MM.1S (cell line): ENCODE measurements around the gene PHTF2.

Source experiments
- EZH2 ChIP-seq: fragments of 300-600 bp; sonication (generic); optimal IDR thresholded peaks from 2 replicates; pipeline ENCODE3; 2017; ENCODE audit warnings: low read depth, mild to moderate bottlenecking, antibody characterized with exemption, low read length, mixed read lengths
- EZH2phosphoT487 ChIP-seq: fragments of 300-600 bp; sonication (generic); IDR thresholded peaks from 2 replicates; pipeline ENCODE4 v1.6.1; 2018; ENCODE audit warnings: antibody characterized with exemption, low read length
- TF ChIP-seq, protein P1 (sequence below): fragments of 300-600 bp; sonication (generic); IDR thresholded peaks from 2 replicates; pipeline ENCODE4 v1.5.1; 2016; ENCODE audit warnings: antibody characterized with exemption, low read length, mixed read lengths

- TF ChIP-seq, protein P1, sequence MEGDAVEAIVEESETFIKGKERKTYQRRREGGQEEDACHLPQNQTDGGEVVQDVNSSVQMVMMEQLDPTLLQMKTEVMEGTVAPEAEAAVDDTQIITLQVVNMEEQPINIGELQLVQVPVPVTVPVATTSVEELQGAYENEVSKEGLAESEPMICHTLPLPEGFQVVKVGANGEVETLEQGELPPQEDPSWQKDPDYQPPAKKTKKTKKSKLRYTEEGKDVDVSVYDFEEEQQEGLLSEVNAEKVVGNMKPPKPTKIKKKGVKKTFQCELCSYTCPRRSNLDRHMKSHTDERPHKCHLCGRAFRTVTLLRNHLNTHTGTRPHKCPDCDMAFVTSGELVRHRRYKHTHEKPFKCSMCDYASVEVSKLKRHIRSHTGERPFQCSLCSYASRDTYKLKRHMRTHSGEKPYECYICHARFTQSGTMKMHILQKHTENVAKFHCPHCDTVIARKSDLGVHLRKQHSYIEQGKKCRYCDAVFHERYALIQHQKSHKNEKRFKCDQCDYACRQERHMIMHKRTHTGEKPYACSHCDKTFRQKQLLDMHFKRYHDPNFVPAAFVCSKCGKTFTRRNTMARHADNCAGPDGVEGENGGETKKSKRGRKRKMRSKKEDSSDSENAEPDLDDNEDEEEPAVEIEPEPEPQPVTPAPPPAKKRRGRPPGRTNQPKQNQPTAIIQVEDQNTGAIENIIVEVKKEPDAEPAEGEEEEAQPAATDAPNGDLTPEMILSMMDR, result no peak
- TF ChIP-seq EZH2phosphoT487 (no peak), EZH2 (no peak)
Observed at GRCh38 chr7:77771901-77772300, 26.7 kb upstream of the PHTF2 start.
